B cell (primary cell): Measurements from ENCODE around the gene CRYBG3. TPM values are rescaled to one million over a fixed set of nuclear protein-coding genes. Genes with fewer than 3 reads are reported as not detected.

ENCODE experiments used
- ATAC-seq: fragments of 200-7000 bp; cut with Tn5 transposase; one replicate; pipeline ENCODE4 v1.10.0; 2021; ENCODE audit warnings: low read depth, mild to moderate bottlenecking, moderate number of reproducible peaks, moderate library complexity
- CTCF ChIA-PET: fragments of 350-600 bp; sonication (Branson Sonifier 250); formaldehyde crosslinking; loops from one replicate; lab custom pipeline; 2021; ENCODE audit warnings: antibody characterized with exemption, inconsistent platforms; lab: Charles Lee
- POLR2A ChIA-PET: fragments of 350-600 bp; sonication (Branson Sonifier 250); formaldehyde crosslinking; loops from one replicate; lab custom pipeline; 2021; ENCODE audit warnings: antibody characterized with exemption; lab: Charles Lee
- DNase-seq: peaks from one replicate; pipeline ENCODE4 v3.0.0; 2013
- H2AFZ ChIP-seq: 2 replicates; pipeline ENCODE4 v1.6.1; 2012; ENCODE audit warnings: mild to moderate bottlenecking, low read depth, low read length; ENCODE audit not compliant: insufficient read depth, poor library complexity, severe bottlenecking
- H3K27ac ChIP-seq, 2 donors: 1 replicate in 1 of 2; 2 replicates in 1 of 2; pipeline ENCODE4 v1.5.1; 2012 to 2013; ENCODE audit warnings: low read length in 2 of 2, mild to moderate bottlenecking in 2 of 2, moderate library complexity in 1 of 2
- H3K27me3 ChIP-seq, 4 experiments: fragments of 200-600 bp in 1 of 4; sonication (generic) in 1 of 4; replicated peaks in 1 of 4; 1 replicate in 2 of 4; 2 replicates in 2 of 4; pipeline versions ENCODE4 v1.6.1 to v1.7.0; 2013 to 2016; ENCODE audit warnings: low read length in 3 of 4, mild to moderate bottlenecking in 2 of 4, mixed read lengths in 1 of 4, moderate library complexity in 1 of 4; ENCODE audit not compliant: insufficient read depth in 4 of 4, control insufficient read depth in 3 of 4; ENCODE audit errors: control extremely low read depth in 1 of 4
- H3K36me3 ChIP-seq, 2 experiments: replicated peaks in 1 of 2; 1 replicate in 1 of 2; 2 replicates in 1 of 2; pipeline versions ENCODE4 v1.6.1 to v1.7.1; 2013; ENCODE audit warnings: low read length in 1 of 2; ENCODE audit not compliant: insufficient read depth in 2 of 2, control insufficient read depth in 1 of 2; ENCODE audit errors: control extremely low read depth in 1 of 2, extremely low read depth in 1 of 2
- H3K4me1 ChIP-seq, 2 donors: fragments of 200-600 bp in 1 of 2; sonication (generic) in 1 of 2; 1 replicate in 1 of 2; 2 replicates in 1 of 2; pipeline versions ENCODE4 v1.5.1 to v1.6.1; 2013 to 2017; ENCODE audit warnings: low read length in 2 of 2; ENCODE audit not compliant: control insufficient read depth in 2 of 2, insufficient read depth in 2 of 2
- H3K4me2 ChIP-seq: replicated peaks from 2 replicates; pipeline ENCODE3; 2012; ENCODE audit warnings: mild to moderate bottlenecking, low read depth, low read length; ENCODE audit not compliant: poor library complexity, severe bottlenecking
- H3K4me3 ChIP-seq, 5 experiments: fragments of 200-600 bp in 1 of 5; sonication (generic) in 1 of 5; 1 replicate in 3 of 5; 2 replicates in 2 of 5; pipeline versions ENCODE4 v1.5.1 to v1.7.0; 2011 to 2016; ENCODE audit warnings: low read length in 4 of 5, mild to moderate bottlenecking in 4 of 5, low read depth in 2 of 5, control low read depth in 1 of 5, moderate library complexity in 1 of 5; ENCODE audit not compliant: insufficient read depth in 1 of 5; ENCODE audit errors: control extremely low read depth in 1 of 5, extremely low read depth in 1 of 5
- H3K79me2 ChIP-seq: fragments of 200-600 bp; sonication (generic); one replicate; pipeline ENCODE4 v1.6.0; 2016; ENCODE audit warnings: low read length; ENCODE audit not compliant: control insufficient read depth, insufficient read depth
- H3K9ac ChIP-seq: fragments of 200-600 bp; sonication (generic); 2 replicates; pipeline ENCODE4 v1.6.1; 2017; ENCODE audit warnings: mild to moderate bottlenecking, low read length, moderate library complexity
- H3K9me3 ChIP-seq, 3 donors: one replicate each; pipeline versions ENCODE4 v1.6.1 to v1.7.1; 2013; ENCODE audit warnings: low read length in 2 of 3; ENCODE audit not compliant: control insufficient read depth in 2 of 3, insufficient read depth in 1 of 3; ENCODE audit errors: control extremely low read depth in 1 of 3
- H4K20me1 ChIP-seq: 2 replicates; pipeline ENCODE4 v1.6.0; 2012; ENCODE audit warnings: mild to moderate bottlenecking, low read length; ENCODE audit not compliant: insufficient read depth, control insufficient read depth, poor library complexity, severe bottlenecking
- H3K27ac Mint-ChIP-seq: one replicate; pipeline ENCODE4 v1.8.0; 2021; ENCODE audit warnings: mixed read lengths
- H3K27me3 Mint-ChIP-seq: one replicate; pipeline ENCODE4 v1.8.0; 2021; ENCODE audit warnings: mixed read lengths
- H3K4me1 Mint-ChIP-seq: one replicate; pipeline ENCODE4 v1.8.0; 2021; ENCODE audit warnings: mixed read lengths
- H3K4me3 Mint-ChIP-seq: one replicate; pipeline ENCODE4 v1.8.0; 2021; ENCODE audit warnings: mixed read lengths
- H3K9me3 Mint-ChIP-seq: one replicate; pipeline ENCODE4 v1.8.0; 2022; ENCODE audit warnings: mixed read lengths; ENCODE audit not compliant: insufficient read depth
- EZH2 ChIP-seq: IDR thresholded peaks from 2 replicates; pipeline ENCODE4 v1.6.1; 2012; ENCODE audit warnings: borderline replicate concordance, low read depth, mild to moderate bottlenecking, moderate library complexity, low read length; ENCODE audit not compliant: insufficient read depth, poor library complexity, severe bottlenecking
- WGBS: methylation state at CpG from one replicate; pipeline ENCODE4 v1.1.5; 2013; ENCODE audit warnings: missing lambda C conversion rate; ENCODE audit not compliant: insufficient coverage; 5-methylcytosine and 5-hydroxymethylcytosine counted together
- intact Hi-C: fragments of 100-400 bp; cut with micrococcal nuclease; formaldehyde crosslinking; loops from one replicate; pipeline ENCODE4 v1.10.0; 2022
- polyA plus RNA-seq: library from polyadenylated mRNA; depleted of rRNA; stranded (reverse); fragments of >200 nt; gene quantifications from 2 replicates; pipeline ENCODE4 v1.2.3, GENCODE V29; 2012
- total RNA-seq, 2 donors: library from RNA; stranded (reverse); fragments of 120-200 nt in 1 of 2; gene quantifications; 1 replicate in 1 of 2; 2 replicates in 1 of 2; pipeline versions ENCODE4 v1.2.3 to v1.2.4, GENCODE V29; 2013 to 2022
- TF ChIP-seq, protein P1 (sequence below): fragments of 200-600 bp; IDR thresholded peaks from one replicate; pipeline ENCODE4 v1.8.0; 2022; ENCODE audit warnings: antibody characterized with exemption, mild to moderate bottlenecking

The CRYBG3 gene
- total and polyA plus RNA-seq, 2 donors (not counting 1 experiment from before 2014, with no cell fraction given): 2.2 to 3.0 TPM

DNA sequence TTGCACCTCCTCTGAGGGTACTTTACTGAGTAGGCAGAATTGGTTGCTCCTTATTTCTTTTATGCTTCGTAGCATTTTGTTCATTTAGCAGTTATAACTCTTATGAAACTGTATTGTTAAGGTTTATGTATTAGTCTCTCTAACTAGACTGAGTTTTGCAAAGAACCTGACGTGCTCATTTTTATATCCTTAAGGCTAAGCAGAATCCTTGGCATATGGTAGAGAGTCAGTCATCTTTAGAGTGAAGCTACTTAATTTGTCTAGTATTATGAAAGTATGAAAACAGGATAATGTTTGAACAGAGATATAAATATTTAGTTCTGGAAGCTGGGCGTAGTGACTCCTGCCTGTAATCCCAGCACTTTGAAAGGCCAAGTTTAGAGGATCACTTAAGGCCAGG, 20.1 kb downstream of the CRYBG3 start:
- Histone ChIP-seq H3K27ac (no peak overlapping the region), H3K4me1 (no peaks in the 10 kb centered on the region), H3K36me3 (no peaks in the 10 kb centered on the region), H3K27me3 (peaks cover 0 to 3% (median 0%) of the 10 kb centered on the region in 4 experiments), H3K9me3 (no peaks in the 10 kb centered on the region), H3K4me2 (no peak overlapping the region), H3K4me3 (no peak overlapping the region), H3K9ac (no peak overlapping the region), H4K20me1 (no peaks in the 10 kb centered on the region), H3K79me2 (no peaks in the 10 kb centered on the region), H2AFZ (no peak overlapping the region)
- ChIA-PET CTCF (no interaction called here), POLR2A (no interaction called here)
- no peaks in the 10 kb centered on the region for H3K9me3 Mint-ChIP-seq
- no peaks in the 10 kb centered on the region for H3K4me1 Mint-ChIP-seq
- no peak overlapping the region for H3K27ac Mint-ChIP-seq
- H3K4me3 Mint-ChIP-seq: no peak overlapping the region
- TF ChIP-seq, protein P1, sequence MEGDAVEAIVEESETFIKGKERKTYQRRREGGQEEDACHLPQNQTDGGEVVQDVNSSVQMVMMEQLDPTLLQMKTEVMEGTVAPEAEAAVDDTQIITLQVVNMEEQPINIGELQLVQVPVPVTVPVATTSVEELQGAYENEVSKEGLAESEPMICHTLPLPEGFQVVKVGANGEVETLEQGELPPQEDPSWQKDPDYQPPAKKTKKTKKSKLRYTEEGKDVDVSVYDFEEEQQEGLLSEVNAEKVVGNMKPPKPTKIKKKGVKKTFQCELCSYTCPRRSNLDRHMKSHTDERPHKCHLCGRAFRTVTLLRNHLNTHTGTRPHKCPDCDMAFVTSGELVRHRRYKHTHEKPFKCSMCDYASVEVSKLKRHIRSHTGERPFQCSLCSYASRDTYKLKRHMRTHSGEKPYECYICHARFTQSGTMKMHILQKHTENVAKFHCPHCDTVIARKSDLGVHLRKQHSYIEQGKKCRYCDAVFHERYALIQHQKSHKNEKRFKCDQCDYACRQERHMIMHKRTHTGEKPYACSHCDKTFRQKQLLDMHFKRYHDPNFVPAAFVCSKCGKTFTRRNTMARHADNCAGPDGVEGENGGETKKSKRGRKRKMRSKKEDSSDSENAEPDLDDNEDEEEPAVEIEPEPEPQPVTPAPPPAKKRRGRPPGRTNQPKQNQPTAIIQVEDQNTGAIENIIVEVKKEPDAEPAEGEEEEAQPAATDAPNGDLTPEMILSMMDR: no peak
- no peak for TF ChIP-seq EZH2
- intact Hi-C loops: no loop called here
- WGBS: 86% methylated on average over 1 of the region's 3 CpGs
- peaks cover 3% of the 10 kb centered on the region for H3K27me3 Mint-ChIP-seq
- ATAC-seq (no peak), DNase-seq (no peak)

DNA sequence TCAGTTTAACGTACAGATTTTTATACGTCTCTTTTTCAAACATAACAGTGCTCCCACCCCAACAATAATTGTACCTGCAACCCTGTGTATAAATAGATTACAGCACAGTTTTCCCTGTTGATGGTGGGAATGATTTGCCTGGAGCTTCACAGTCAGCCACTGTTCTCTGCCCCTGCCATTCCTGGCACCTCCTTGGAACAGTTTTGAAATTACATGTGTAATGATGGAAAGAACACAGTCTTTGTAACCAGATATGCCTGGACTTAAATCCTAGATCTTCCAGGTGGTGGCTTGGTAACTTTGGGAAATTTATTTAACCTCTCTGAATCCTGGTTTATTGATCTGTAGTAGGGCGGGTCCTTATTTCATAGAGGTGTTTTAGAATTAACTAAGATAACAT, 27.0 kb downstream of the CRYBG3 start:
- H2AFZ ChIP-seq: no peak overlapping the region
- no peaks in the 10 kb centered on the region for H3K36me3 ChIP-seq
- H3K9me3 ChIP-seq: no peaks in the 10 kb centered on the region
- no peak for DNase-seq
- no peak for ATAC-seq
- H3K27ac ChIP-seq: no peak overlapping the region
- TF ChIP-seq EZH2: no peak
- TF ChIP-seq, protein P1: no peak
- no peaks in the 10 kb centered on the region for H3K4me1 ChIP-seq
- Mint-ChIP-seq H3K4me1 (no peaks in the 10 kb centered on the region), H3K4me3 (no peak overlapping the region), H3K27me3 (no peaks in the 10 kb centered on the region), H3K9me3 (peaks cover 2% of the 10 kb centered on the region), H3K27ac (no peak overlapping the region)
- no peaks in the 10 kb centered on the region for H3K79me2 ChIP-seq
- peaks cover 0 to 3% (median 0%) of the 10 kb centered on the region in 4 experiments for H3K27me3 ChIP-seq
- H3K4me2 ChIP-seq: no peak overlapping the region
- H3K4me3 ChIP-seq: no peak overlapping the region
- H4K20me1 ChIP-seq: no peaks in the 10 kb centered on the region
- no CpG with 5 or more reads among the region's 3 CpGs for WGBS
- ChIA-PET CTCF (no interaction called here), POLR2A (no interaction called here)
- no peak overlapping the region for H3K9ac ChIP-seq
- intact Hi-C loops: no loop called here
